IMR-90 (cell line): Measurements from ENCODE around the gene ONECUT1. TPM values are rescaled to one million over a fixed set of nuclear protein-coding genes. Genes with fewer than 3 reads are reported as not detected.

Source experiments
- ATAC-seq: fragments of 200-7000 bp; cut with Tn5 transposase; 2 replicates; pipeline ENCODE4 v1.9.1; 2020; ENCODE audit warnings: low read depth, mild to moderate bottlenecking, moderate library complexity
- BruUV-seq: library from RNA; stranded (reverse); fragments of 400-500 nt; replicated peaks from 2 replicates; lab custom pipeline; 2021; lab: Mats Ljungman, UMichigan
- CTCF ChIA-PET: fragments of 300-600 bp; formaldehyde crosslinking; extraction: SDS; loops from one replicate; lab custom pipeline; 2021; ENCODE audit warnings: antibody characterized with exemption; lab: Yijun Ruan, JAX
- POLR2A ChIA-PET: fragments of 300-600 bp; sonication (Branson Sonifier 250); formaldehyde crosslinking; loops from one replicate; lab custom pipeline; 2022; ENCODE audit warnings: antibody characterized with exemption; ENCODE audit not compliant: unreplicated experiment; lab: Charles Lee
- DNase-seq: peaks from one replicate; pipeline ENCODE4 v3.0.0; 2013
- H2AFZ ChIP-seq: replicated peaks from 2 replicates; pipeline ENCODE3; 2013; ENCODE audit warnings: low read length, mild to moderate bottlenecking; ENCODE audit not compliant: poor library complexity
- H2AK5ac ChIP-seq: 2 replicates; pipeline ENCODE4 v1.6.1; 2013; ENCODE audit warnings: low read depth, low read length, inconsistent platforms
- H2AK9ac ChIP-seq: replicated peaks from 2 replicates; pipeline ENCODE3; 2013; ENCODE audit warnings: mild to moderate bottlenecking, low read depth, low read length, moderate library complexity; ENCODE audit not compliant: poor library complexity
- H2BK120ac ChIP-seq: 2 replicates; pipeline ENCODE4 v1.6.1; 2013; ENCODE audit warnings: low read depth, low read length, inconsistent platforms
- H2BK15ac ChIP-seq: 3 replicates; pipeline ENCODE4 v1.6.1; 2013; ENCODE audit warnings: low read depth, low read length, inconsistent platforms
- H2BK20ac ChIP-seq: 2 replicates; pipeline ENCODE4 v1.6.1; 2013; ENCODE audit warnings: low read depth, mild to moderate bottlenecking, inconsistent platforms, low read length, moderate library complexity
- H2BK5ac ChIP-seq: 2 replicates; pipeline ENCODE4 v1.6.1; 2013; ENCODE audit warnings: mild to moderate bottlenecking, low read depth, low read length, inconsistent platforms; ENCODE audit not compliant: poor library complexity, severe bottlenecking
- H3K14ac ChIP-seq: replicated peaks from 2 replicates; pipeline ENCODE4 v1.6.1; 2013; ENCODE audit warnings: low read depth, low read length, inconsistent platforms
- H3K18ac ChIP-seq: 2 replicates; pipeline ENCODE4 v1.6.1; 2013; ENCODE audit warnings: low read depth, low read length, control low read depth
- H3K23ac ChIP-seq: 2 replicates; pipeline ENCODE4 v1.6.1; 2013; ENCODE audit warnings: low read depth, low read length, inconsistent platforms
- H3K27ac ChIP-seq: 2 replicates; pipeline ENCODE4 v1.5.1; 2013; ENCODE audit warnings: mild to moderate bottlenecking, control low read depth, low read length; ENCODE audit not compliant: insufficient read depth
- H3K27me3 ChIP-seq: 2 replicates; pipeline ENCODE4 v1.6.1; 2013; ENCODE audit warnings: low read length; ENCODE audit not compliant: control insufficient read depth, insufficient read depth
- H3K36me3 ChIP-seq: 2 replicates; pipeline ENCODE4 v1.6.1; 2013; ENCODE audit warnings: low read length, mixed read lengths; ENCODE audit not compliant: control insufficient read depth, insufficient read depth
- H3K4ac ChIP-seq: 2 replicates; pipeline ENCODE4 v1.6.1; 2013; ENCODE audit warnings: low read depth, low read length, inconsistent platforms
- H3K4me1 ChIP-seq: 2 replicates; pipeline ENCODE4 v1.6.1; 2013; ENCODE audit warnings: low read length, mixed read lengths; ENCODE audit not compliant: control insufficient read depth, insufficient read depth
- H3K4me2 ChIP-seq: 2 replicates; pipeline ENCODE4 v1.6.1; 2013; ENCODE audit warnings: low read depth, mild to moderate bottlenecking, control low read depth, low read length, moderate library complexity
- H3K4me3 ChIP-seq: 2 replicates; pipeline ENCODE4 v1.5.1; 2013; ENCODE audit warnings: low read depth, mild to moderate bottlenecking, control low read depth, low read length, moderate library complexity; ENCODE audit not compliant: insufficient read depth
- H3K56ac ChIP-seq: 2 replicates; pipeline ENCODE4 v1.6.1; 2013; ENCODE audit warnings: low read length, inconsistent platforms; ENCODE audit not compliant: insufficient read depth; ENCODE audit errors: extremely low read depth
- H3K79me1 ChIP-seq, 2 experiments: 2 replicates each; pipeline ENCODE4 v1.6.1; 2013; ENCODE audit warnings: low read length in 2 of 2, inconsistent platforms in 1 of 2, low read depth in 1 of 2
- H3K9ac ChIP-seq: 2 replicates; pipeline ENCODE4 v1.6.1; 2013; ENCODE audit warnings: low read depth, low read length, control low read depth
- H3K9me1 ChIP-seq: 2 replicates; pipeline ENCODE4 v1.6.1; 2013; ENCODE audit warnings: low read length, inconsistent platforms; ENCODE audit not compliant: insufficient read depth
- H3K9me3 ChIP-seq: 2 replicates; pipeline ENCODE4 v1.6.1; 2013; ENCODE audit warnings: low read length; ENCODE audit not compliant: control insufficient read depth, insufficient read depth
- H4K20me1 ChIP-seq: 2 replicates; pipeline ENCODE4 v1.6.1; 2013; ENCODE audit warnings: low read length, inconsistent platforms; ENCODE audit not compliant: insufficient read depth
- H4K5ac ChIP-seq: 2 replicates; pipeline ENCODE4 v1.6.1; 2013; ENCODE audit warnings: mild to moderate bottlenecking, low read depth, low read length, control low read depth
- H4K8ac ChIP-seq, 2 experiments: 2 replicates each; pipeline ENCODE4 v1.6.1; 2013; ENCODE audit warnings: low read depth in 2 of 2, low read length in 2 of 2, control low read depth in 1 of 2, inconsistent platforms in 1 of 2
- H4K91ac ChIP-seq: 2 replicates; pipeline ENCODE4 v1.6.1; 2013; ENCODE audit warnings: low read depth, low read length, inconsistent platforms; ENCODE audit not compliant: insufficient read depth
- BHLHE40 ChIP-seq: fragments of 150-350 bp; IDR thresholded peaks from 2 replicates; pipeline ENCODE4 v1.6.1; 2016; ENCODE audit warnings: mild to moderate bottlenecking, low read depth, low read length
- CEBPB ChIP-seq: IDR thresholded peaks from 2 replicates; pipeline ENCODE4 v1.6.1; 2012; ENCODE audit warnings: low read depth, low read length, improper control_type of control experiment
- MAFK ChIP-seq: IDR thresholded peaks from 2 replicates; pipeline ENCODE4 v1.6.1; 2012; ENCODE audit warnings: low read depth, low read length, improper control_type of control experiment
- MAZ ChIP-seq: IDR thresholded peaks from 2 replicates; pipeline ENCODE4 v1.6.1; 2012; ENCODE audit warnings: low read depth, mild to moderate bottlenecking, low read length, improper control_type of control experiment, moderate library complexity, borderline replicate concordance
- RAD21 ChIP-seq: IDR thresholded peaks from 2 replicates; pipeline ENCODE4 v1.6.1; 2012; ENCODE audit warnings: low read length, improper control_type of control experiment
- RCOR1 ChIP-seq: IDR thresholded peaks from 2 replicates; pipeline ENCODE4 v1.6.1; 2012; ENCODE audit warnings: mild to moderate bottlenecking, low read length, improper control_type of control experiment; ENCODE audit not compliant: insufficient replicate concordance
- RFX5 ChIP-seq: IDR thresholded peaks from 2 replicates; pipeline ENCODE4 v1.8.0; 2012; ENCODE audit warnings: low read depth, mild to moderate bottlenecking, low read length, moderate library complexity
- WGBS, 2 experiments: methylation state at CpG; one replicate each; pipeline versions ENCODE4 v1.1.5 to v1.1.7; 2013; ENCODE audit warnings: missing lambda C conversion rate in 2 of 2; ENCODE audit not compliant: insufficient read length in 1 of 2; ENCODE audit errors: extremely low coverage in 2 of 2; 5-methylcytosine and 5-hydroxymethylcytosine counted together
- dilution Hi-C: fragments of 300-500 bp; cut with HindIII; formaldehyde crosslinking; loops from one replicate; pipeline ENCODE4 v1.14.3; 2018; ENCODE audit warnings: low sequenced_read_pairs; ENCODE audit not compliant: unreplicated experiment
- in situ Hi-C: fragments of 300-500 bp; cut with MboI; formaldehyde crosslinking; loops from 3 replicates; pipeline ENCODE4 v1.14.3; 2019; ENCODE audit warnings: low sequenced_read_pairs, inconsistent platforms, mixed read lengths
- intact Hi-C: fragments of 100-400 bp; cut with micrococcal nuclease; formaldehyde crosslinking; loops from 2 replicates; pipeline ENCODE4 v1.10.0; 2022
- polyA plus RNA-seq, 3 experiments: library from polyadenylated mRNA; depleted of rRNA; stranded (reverse); fragments of >200 nt; gene quantifications; 2 replicates each; pipeline ENCODE4 v1.2.3, GENCODE V29; 2012; ENCODE audit warnings: low replicate concordance in 1 of 3
- total RNA-seq: library from RNA; depleted of rRNA; stranded (reverse); fragments of >200 nt; gene quantifications from 2 replicates; pipeline ENCODE4 v1.2.3, GENCODE V29; 2012
- TF ChIP-seq, protein P1 (sequence below): fragments of 150-350 bp; IDR thresholded peaks from 2 replicates; pipeline ENCODE4 v1.6.1; 2017; ENCODE audit warnings: mild to moderate bottlenecking, antibody characterized with exemption, low read length, low read depth

ONECUT1 gene
- total and polyA plus RNA-seq, 2 of the 4 experiments (the other 2 are of a cell fraction), result not detected

DNA sequence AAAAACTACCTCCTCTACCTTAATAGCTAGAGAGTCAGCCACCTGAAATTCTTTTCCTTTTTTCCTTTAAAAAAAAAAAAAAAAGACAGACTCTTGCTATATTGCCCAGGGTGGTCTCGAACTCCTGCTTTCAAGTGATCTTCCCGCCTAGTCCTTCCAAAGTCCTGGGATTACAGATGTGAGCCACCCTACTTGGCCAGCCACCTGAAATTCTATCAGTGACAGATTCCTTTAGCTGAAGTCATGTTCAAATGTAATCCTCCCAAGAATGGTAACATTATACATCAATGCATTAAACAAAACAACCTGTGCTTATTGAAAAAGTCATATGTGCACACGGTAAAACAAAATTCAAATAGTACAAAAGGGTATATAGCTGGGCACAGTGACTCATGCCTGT is 59.1 kb downstream of the ONECUT1 start:
- no peak overlapping the region for H3K9ac ChIP-seq
- no TSS peak for BruUV-seq
- TF ChIP-seq RCOR1 (no peak), MAFK (no peak), BHLHE40 (no peak), RAD21 (no peak), MAZ (no peak), RFX5 (no peak), CEBPB (no peak)
- TF ChIP-seq, protein P1, sequence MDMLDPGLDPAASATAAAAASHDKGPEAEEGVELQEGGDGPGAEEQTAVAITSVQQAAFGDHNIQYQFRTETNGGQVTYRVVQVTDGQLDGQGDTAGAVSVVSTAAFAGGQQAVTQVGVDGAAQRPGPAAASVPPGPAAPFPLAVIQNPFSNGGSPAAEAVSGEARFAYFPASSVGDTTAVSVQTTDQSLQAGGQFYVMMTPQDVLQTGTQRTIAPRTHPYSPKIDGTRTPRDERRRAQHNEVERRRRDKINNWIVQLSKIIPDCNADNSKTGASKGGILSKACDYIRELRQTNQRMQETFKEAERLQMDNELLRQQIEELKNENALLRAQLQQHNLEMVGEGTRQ, result no peak

More for the DNA sequence above, 59.1 kb downstream of the ONECUT1 start:
- ATAC-seq (no peak), DNase-seq (no peak)
- Histone ChIP-seq H2BK5ac (no peak overlapping the region), H3K27me3 (no peaks in the 10 kb centered on the region), H3K79me1 (no peaks in the 10 kb centered on the region), H2BK20ac (no peak overlapping the region), H2AFZ (no peak overlapping the region), H4K91ac (no peak overlapping the region), H3K18ac (no peak overlapping the region), H3K4me3 (no peak overlapping the region), H2AK9ac (no peak overlapping the region), H2BK15ac (no peak overlapping the region), H3K9me3 (no peaks in the 10 kb centered on the region), H3K36me3 (no peaks in the 10 kb centered on the region), H3K56ac (no peak overlapping the region), H3K23ac (no peak overlapping the region), H3K14ac (no peak overlapping the region), H4K8ac (no peak overlapping the region), H3K4ac (no peak overlapping the region), H4K5ac (no peak overlapping the region), H2AK5ac (no peak overlapping the region), H3K4me1 (no peaks in the 10 kb centered on the region), H4K20me1 (no peaks in the 10 kb centered on the region), H3K4me2 (no peak overlapping the region), H2BK120ac (no peak overlapping the region), H3K27ac (no peak overlapping the region), H3K9me1 (no peaks in the 10 kb centered on the region)
- ChIA-PET POLR2A (no interaction called here), CTCF (no interaction called here)
- in situ Hi-C loops (loop anchor here (10.0 kb wide), 1 partner anchor 396 kb away; no protein-coding TSS in a partner anchor), intact Hi-C loops (loop anchor here (5.0 to 10.0 kb wide), 2 partner anchors 166 to 399 kb away; partner anchors contain the start of gene ARPP19), dilution Hi-C loops (no loop called here)
- WGBS, 2 experiments, result no CpG with 5 or more reads among the region's 3 CpGs
